HepG2 (cell line): ENCODE results near the gene LIPT1. TPM values are rescaled to one million over a fixed set of nuclear protein-coding genes. Genes with fewer than 3 reads are reported as not detected.

Source experiments
- ATAC-seq: fragments of 200-7000 bp; cut with Tn5 transposase; 3 replicates; pipeline ENCODE4 v1.9.1; 2020; ENCODE audit warnings: mild to moderate bottlenecking, moderate library complexity
- BruUV-seq: library from RNA; stranded (reverse); fragments of 400-500 nt; replicated peaks from 2 replicates; lab custom pipeline; 2021; lab: Mats Ljungman, UMichigan
- CTCF ChIA-PET: fragments of 300-600 bp; formaldehyde crosslinking; extraction: SDS; loops from one replicate; lab custom pipeline; 2021; ENCODE audit warnings: low total read pairs, inconsistent platforms, low intra/inter-chr PET ratio; lab: Yijun Ruan, JAX
- POLR2A ChIA-PET: fragments of 350-600 bp; sonication (Branson Sonifier 250); formaldehyde crosslinking; loops from one replicate; lab custom pipeline; 2020; ENCODE audit warnings: antibody characterized with exemption, inconsistent platforms; lab: Yijun Ruan, JAX
- DNase-seq: peaks from one replicate; pipeline ENCODE4 v3.0.0-alpha.2; 2015; ENCODE audit warnings: low spot score
- FAIRE-seq: peaks from 3 replicates; lab custom pipeline; 2011; peaks lifted over from hg19 to GRCh38; lab: Jason Lieb, UNC
- H2AFZ ChIP-seq: one replicate; pipeline ENCODE4 v1.6.1; 2011; ENCODE audit warnings: low read length, inconsistent platforms
- H3K27ac ChIP-seq: fragments of 300-600 bp; 3 replicates; pipeline ENCODE4 v1.8.0; 2011; ENCODE audit warnings: mixed run types, mild to moderate bottlenecking, mixed read lengths, low read length, inconsistent platforms; ENCODE audit not compliant: insufficient read depth; ENCODE audit errors: extremely low read length
- H3K27me3 ChIP-seq, 2 experiments: fragments of 200-600 bp in 1 of 2; 2 replicates in 1 of 2; 3 replicates in 1 of 2; pipeline versions ENCODE4 v1.6.0 to v1.8.0; 2011; ENCODE audit warnings: low read length in 2 of 2, mild to moderate bottlenecking in 2 of 2, moderate library complexity in 2 of 2, inconsistent platforms in 1 of 2; ENCODE audit not compliant: insufficient read depth in 2 of 2, control insufficient read depth in 1 of 2
- H3K36me3 ChIP-seq, 2 experiments: fragments of 200-600 bp in 1 of 2; replicated peaks in 1 of 2; 2 replicates in 1 of 2; 3 replicates in 1 of 2; pipeline versions ENCODE4 v1.5.1 to v1.8.0; 2011; ENCODE audit warnings: low read length in 2 of 2, inconsistent platforms in 1 of 2; ENCODE audit not compliant: insufficient read depth in 2 of 2, control insufficient read depth in 1 of 2
- H3K4me1 ChIP-seq: 2 replicates; pipeline ENCODE4 v1.5.1; 2012; ENCODE audit warnings: low read length, inconsistent platforms; ENCODE audit not compliant: insufficient read depth
- H3K4me2 ChIP-seq: 2 replicates; pipeline ENCODE4 v1.6.0; 2011; ENCODE audit warnings: low read depth, low read length, inconsistent platforms
- H3K4me3 ChIP-seq, 3 experiments: fragments of 200-600 bp in 1 of 3; sonication (generic), shearing (Covaris generic) in 1 of 3; replicated peaks in 1 of 3; 2 replicates each; pipeline ENCODE4 v1.5.1; 2011 to 2016; ENCODE audit warnings: low read length in 3 of 3, inconsistent platforms in 2 of 3, low read depth in 2 of 3, mild to moderate bottlenecking in 2 of 3, control low read depth in 1 of 3, mixed read lengths in 1 of 3; ENCODE audit not compliant: insufficient read depth in 1 of 3
- H3K79me2 ChIP-seq: one replicate; pipeline ENCODE4 v1.6.1; 2011; ENCODE audit warnings: low read length, inconsistent platforms; ENCODE audit not compliant: insufficient read depth
- H3K9ac ChIP-seq: 2 replicates; pipeline ENCODE4 v1.6.0; 2011; ENCODE audit warnings: mild to moderate bottlenecking, low read depth, low read length, inconsistent platforms; ENCODE audit not compliant: insufficient read depth
- H3K9me3 ChIP-seq: 2 replicates; pipeline ENCODE4 v1.5.1; 2012; ENCODE audit warnings: mild to moderate bottlenecking, low read length
- H4K20me1 ChIP-seq: 2 replicates; pipeline ENCODE4 v1.6.0; 2011; ENCODE audit warnings: inconsistent platforms, mild to moderate bottlenecking, low read length, moderate library complexity; ENCODE audit not compliant: insufficient read depth
- CAMTA2 ChIP-seq: sonication (generic); formaldehyde crosslinking; IDR thresholded peaks from 2 replicates; pipeline ENCODE4 v1.4.0; 2020; ENCODE audit warnings: mild to moderate bottlenecking, missing genetic modification reagents, borderline replicate concordance
- FLYWCH1 ChIP-seq: sonication (generic); formaldehyde crosslinking; IDR thresholded peaks from 2 replicates; pipeline ENCODE4 v1.8.1; 2023; ENCODE audit warnings: mild to moderate bottlenecking, missing genetic modification reagents
- HDAC6 ChIP-seq: fragments of 200-600 bp; sonication (generic); IDR thresholded peaks from 2 replicates; pipeline ENCODE4 v1.7.0; 2017; ENCODE audit warnings: mild to moderate bottlenecking, antibody characterized with exemption, low read length, low read depth
- HMG20B ChIP-seq: conservative IDR thresholded peaks from 2 replicates; pipeline ENCODE4 v1.6.1; 2016; ENCODE audit warnings: missing genetic modification reagents, missing compliant biosample characterization
- NR2F2 ChIP-seq: IDR thresholded peaks from 2 replicates; pipeline ENCODE4 v1.6.1; 2012; ENCODE audit warnings: low read depth, inconsistent platforms, borderline replicate concordance
- NRL ChIP-seq: sonication (generic); formaldehyde crosslinking; IDR thresholded peaks from 2 replicates; pipeline ENCODE4 v1.5.0; 2020; ENCODE audit warnings: missing genetic modification reagents, mild to moderate bottlenecking, moderate library complexity, borderline replicate concordance
- RNF2 ChIP-seq: fragments of 450-650 bp; conservative IDR thresholded peaks from 2 replicates; pipeline ENCODE4 v1.6.1; 2016; ENCODE audit warnings: low read depth
- SAP130 ChIP-seq: IDR thresholded peaks from 2 replicates; pipeline ENCODE4 v1.6.1; 2016; ENCODE audit warnings: low read depth
- SIN3A ChIP-seq: IDR thresholded peaks from 2 replicates; pipeline ENCODE4 v1.6.1; 2011; ENCODE audit warnings: low read depth, mild to moderate bottlenecking, control low read depth, low read length, borderline replicate concordance
- SNRNP70 ChIP-seq: fragments of 200-400 bp; formaldehyde crosslinking; IDR thresholded peaks from 2 replicates; pipeline ENCODE4 v1.6.1; 2017; ENCODE audit warnings: mild to moderate bottlenecking, low read depth, low read length, moderate library complexity
- SSRP1 ChIP-seq: IDR thresholded peaks from 2 replicates; pipeline ENCODE4 v1.6.1; 2016; ENCODE audit warnings: control low read depth
- XRCC5 ChIP-seq: fragments of 200-400 bp; formaldehyde crosslinking; optimal IDR thresholded peaks from 2 replicates; pipeline ENCODE3; 2017; ENCODE audit warnings: mild to moderate bottlenecking, low read length
- ZFP82 ChIP-seq: sonication (generic); formaldehyde crosslinking; IDR thresholded peaks from 2 replicates; pipeline ENCODE4 v1.5.1; 2020; ENCODE audit warnings: mild to moderate bottlenecking, missing genetic modification reagents, borderline replicate concordance
- ZNF326 ChIP-seq: sonication (generic); formaldehyde crosslinking; IDR thresholded peaks from 2 replicates; pipeline ENCODE4 v1.4.0; 2020; ENCODE audit warnings: missing genetic modification reagents, borderline replicate concordance
- ZNF367 ChIP-seq: sonication (generic); formaldehyde crosslinking; IDR thresholded peaks from 2 replicates; pipeline ENCODE4 v1.4.0; 2020; ENCODE audit warnings: missing genetic modification reagents, borderline replicate concordance
- ZNF468 ChIP-seq: sonication (generic); formaldehyde crosslinking; IDR thresholded peaks from 2 replicates; pipeline ENCODE4 v1.8.0; 2022; ENCODE audit warnings: mild to moderate bottlenecking, moderate library complexity, missing genetic modification reagents
- ZNF660 ChIP-seq: sonication (generic); formaldehyde crosslinking; IDR thresholded peaks from 2 replicates; pipeline ENCODE4 v1.5.1; 2020; ENCODE audit warnings: mild to moderate bottlenecking, low read depth, missing genetic modification reagents, borderline replicate concordance
- ZNF780A ChIP-seq: sonication (generic); formaldehyde crosslinking; IDR thresholded peaks from 2 replicates; pipeline ENCODE4 v1.8.0; 2022; ENCODE audit warnings: mild to moderate bottlenecking, missing genetic modification reagents, moderate library complexity
- ZNF816 ChIP-seq: sonication (generic); formaldehyde crosslinking; IDR thresholded peaks from 2 replicates; pipeline ENCODE4 v1.8.0; 2022; ENCODE audit warnings: missing genetic modification reagents, mild to moderate bottlenecking, borderline replicate concordance
- ZSCAN22 ChIP-seq: sonication (generic); formaldehyde crosslinking; IDR thresholded peaks from 2 replicates; pipeline ENCODE4 v1.4.0; 2020; ENCODE audit warnings: mild to moderate bottlenecking, missing genetic modification reagents
- WGBS: methylation state at CpG from one replicate; pipeline ENCODE4 v1.1.6; 2017; ENCODE audit warnings: low lambda C conversion rate; 5-methylcytosine and 5-hydroxymethylcytosine counted together
- in situ Hi-C: cut with HindIII; loops from 2 replicates; pipeline ENCODE4 v1.10.0; 2017; ENCODE audit warnings: low pct_unique_long_range_greater_than_20kb; ENCODE audit not compliant: extremely low pct_ligation_motif_present
- intact Hi-C: fragments of 100-400 bp; cut with micrococcal nuclease; formaldehyde crosslinking; loops from one replicate; pipeline ENCODE4 v1.10.0; 2022; ENCODE audit not compliant: unreplicated experiment
- polyA plus RNA-seq, 8 experiments: library from polyadenylated mRNA; depleted of rRNA in 3 of 8; stranded (reverse) in 7 of 8; unstranded in 1 of 8; fragments of >200 nt; fragmentation: Illumina TruSeq in 4 of 8; extraction: Trizol in 4 of 8; gene quantifications; 2 replicates each; pipeline versions ENCODE4 v1.2.1 to v1.2.3, GENCODE V29; 2011 to 2016; ENCODE audit warnings: low read depth in 4 of 8, missing spikeins in 1 of 8, mixed read lengths in 1 of 8; ENCODE audit not compliant: insufficient read depth in 1 of 8
- total RNA-seq, 5 experiments: library from RNA; depleted of rRNA; stranded (reverse); fragments of >200 nt; fragmentation: Illumina TruSeq; extraction: Trizol; gene quantifications; 2 replicates each; pipeline ENCODE4 v1.2.3, GENCODE V29; 2016; ENCODE audit warnings: low read depth in 1 of 5
- TF ChIP-seq, protein P1 (sequence below): sonication (generic); formaldehyde crosslinking; conservative IDR thresholded peaks from 2 replicates; pipeline ENCODE4 v1.8.1; 2023; ENCODE audit warnings: missing genetic modification reagents
- TF ChIP-seq, protein P2 (sequence below): sonication (generic); formaldehyde crosslinking; conservative IDR thresholded peaks from 2 replicates; pipeline ENCODE4 v1.4.0; 2020; ENCODE audit warnings: missing genetic modification reagents

Gene LIPT1
- total and polyA plus RNA-seq, 2 of the 13 experiments (the other 11 are each of a cell fraction or from before 2014, with no cell fraction given): 8.0 to 9.6 TPM

DNA sequence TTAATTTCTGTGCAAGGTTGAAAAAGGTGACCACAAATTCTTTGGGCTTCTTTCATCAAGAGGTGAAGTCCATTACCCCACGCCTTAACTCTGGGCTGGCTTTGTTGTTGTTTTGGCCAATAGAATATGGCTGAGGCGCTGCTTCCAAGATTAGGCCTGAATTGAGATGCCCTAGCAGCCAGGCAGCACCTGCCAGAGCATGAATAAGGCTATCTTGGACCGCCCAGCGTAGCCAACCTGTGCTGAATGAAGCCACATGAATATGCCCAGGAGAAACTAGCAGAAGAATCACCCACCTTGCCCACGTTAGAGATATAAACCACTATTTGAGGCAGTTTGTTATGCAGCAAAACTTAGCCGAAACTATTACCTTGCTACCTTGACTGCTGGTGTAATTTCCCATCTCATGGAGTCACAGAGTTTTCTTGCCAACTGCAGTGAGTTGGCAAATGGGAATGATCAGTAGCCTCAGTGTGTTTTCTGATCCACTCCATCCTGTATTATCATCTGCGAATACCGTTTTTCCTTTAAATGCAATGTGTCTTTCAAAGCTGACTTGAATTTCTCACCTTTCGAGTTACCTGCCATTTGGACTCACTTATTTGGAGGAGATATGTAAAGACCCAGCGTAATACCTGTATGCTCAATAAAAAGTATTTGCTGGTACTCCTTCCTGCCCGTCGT, 704 bp upstream of the LIPT1 start:
- ATAC-seq: peak; percentile 6
- Histone ChIP-seq H3K9me3 (no peaks in the 10 kb centered on the region), H3K4me1 (peaks cover 44% of the 10 kb centered on the region), H3K27me3 (no peaks in the 10 kb centered on the region; a peak in 1 of 5 replicates), H3K27ac (peak overlapping the region; percentile 79), H3K9ac (peak overlapping the region; percentile 89), H3K36me3 (peaks cover 0 to 5% of the 10 kb centered on the region in 2 experiments; a peak in 3 of 5 replicates), H3K79me2 (peaks cover 18% of the 10 kb centered on the region), H3K4me3 (peak overlapping the region; percentile 80 to 90 (median 85)), H3K4me2 (peak overlapping the region; percentile 97), H2AFZ (peak overlapping the region; percentile 50), H4K20me1 (no peaks in the 10 kb centered on the region)
- no peak for DNase-seq
- no peak for FAIRE-seq
- CTCF ChIA-PET: no interaction called here
- in situ Hi-C loops: no loop called here
- TSS peak; percentile 83 for BruUV-seq
- intact Hi-C loops: loop anchor here (1.0 to 2.0 kb wide), 2 partner anchors 13 to 27 kb away; partner anchors contain the start of genes C2orf15, MITD1 and MRPL30
- WGBS: 29% methylated on average over 10 of the region's 12 CpGs
- POLR2A ChIA-PET: interaction anchor here (0.6 to 4.9 kb wide), 16 partner anchors 10 to 374 kb away, joined by 3 to 140 read pairs (median 4); partner anchors contain the start of genes C2orf15, EIF5B, MITD1 and MRPL30
- no peak for TF ChIP-seq RNF2
- TF ChIP-seq, protein P1, sequence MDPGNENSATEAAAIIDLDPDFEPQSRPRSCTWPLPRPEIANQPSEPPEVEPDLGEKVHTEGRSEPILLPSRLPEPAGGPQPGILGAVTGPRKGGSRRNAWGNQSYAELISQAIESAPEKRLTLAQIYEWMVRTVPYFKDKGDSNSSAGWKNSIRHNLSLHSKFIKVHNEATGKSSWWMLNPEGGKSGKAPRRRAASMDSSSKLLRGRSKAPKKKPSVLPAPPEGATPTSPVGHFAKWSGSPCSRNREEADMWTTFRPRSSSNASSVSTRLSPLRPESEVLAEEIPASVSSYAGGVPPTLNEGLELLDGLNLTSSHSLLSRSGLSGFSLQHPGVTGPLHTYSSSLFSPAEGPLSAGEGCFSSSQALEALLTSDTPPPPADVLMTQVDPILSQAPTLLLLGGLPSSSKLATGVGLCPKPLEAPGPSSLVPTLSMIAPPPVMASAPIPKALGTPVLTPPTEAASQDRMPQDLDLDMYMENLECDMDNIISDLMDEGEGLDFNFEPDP: 0 out of 2 replicates have a peak, but pooled peaks have one; percentile 13
- 0 out of 2 replicates have a peak, but pooled peaks have one; percentile 16 for TF ChIP-seq CAMTA2 (CRISPR knock-in tag)
- TF ChIP-seq ZNF816 (CRISPR knock-in tag): 0 out of 2 replicates have a peak, but pooled peaks have one; percentile 49
- no peak for TF ChIP-seq ZSCAN22
- TF ChIP-seq SIN3A: 0 out of 2 replicates have a peak, but pooled peaks have one; percentile 51
- no peak for TF ChIP-seq XRCC5
- no peak for TF ChIP-seq HMG20B (CRISPR knock-in tag)
- TF ChIP-seq NR2F2: no peak
- TF ChIP-seq SNRNP70: no peak
- TF ChIP-seq ZFP82 (CRISPR knock-in tag): peak; percentile 44; the same call in 1 of the 2 replicates
- 0 out of 2 replicates have a peak, but pooled peaks have one; percentile 8 for TF ChIP-seq FLYWCH1 (CRISPR knock-in tag)
- no peak for TF ChIP-seq SAP130 (CRISPR knock-in tag)
- no peak for TF ChIP-seq SSRP1 (CRISPR knock-in tag)
- TF ChIP-seq ZNF468 (CRISPR knock-in tag): 0 out of 2 replicates have a peak, but pooled peaks have one; percentile 3
- TF ChIP-seq ZNF660: no peak
- TF ChIP-seq NRL (CRISPR knock-in tag): no peak
- TF ChIP-seq, protein P2, sequence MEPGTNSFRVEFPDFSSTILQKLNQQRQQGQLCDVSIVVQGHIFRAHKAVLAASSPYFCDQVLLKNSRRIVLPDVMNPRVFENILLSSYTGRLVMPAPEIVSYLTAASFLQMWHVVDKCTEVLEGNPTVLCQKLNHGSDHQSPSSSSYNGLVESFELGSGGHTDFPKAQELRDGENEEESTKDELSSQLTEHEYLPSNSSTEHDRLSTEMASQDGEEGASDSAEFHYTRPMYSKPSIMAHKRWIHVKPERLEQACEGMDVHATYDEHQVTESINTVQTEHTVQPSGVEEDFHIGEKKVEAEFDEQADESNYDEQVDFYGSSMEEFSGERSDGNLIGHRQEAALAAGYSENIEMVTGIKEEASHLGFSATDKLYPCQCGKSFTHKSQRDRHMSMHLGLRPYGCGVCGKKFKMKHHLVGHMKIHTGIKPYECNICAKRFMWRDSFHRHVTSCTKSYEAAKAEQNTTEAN: no peak
- no peak for TF ChIP-seq HDAC6
- no peak for TF ChIP-seq ZNF780A (CRISPR knock-in tag)
- no peak for TF ChIP-seq ZNF326 (CRISPR knock-in tag)
- no peak for TF ChIP-seq ZNF367 (CRISPR knock-in tag)
